Placental epithelial cell (primary cell): ENCODE measurements around the gene STARD8. TPM values are rescaled to one million over a fixed set of nuclear protein-coding genes. Genes with fewer than 3 reads are reported as not detected.

Experiments
- small RNA-seq: library from RNA; depleted of rRNA; stranded (forward); fragments of <200 nt; gene quantifications from one replicate; pipeline ENCODE3, GENCODE V24; 2012
- total RNA-seq: library from RNA; depleted of rRNA; stranded (reverse); fragments of >200 nt; gene quantifications from 2 replicates; pipeline ENCODE4 v1.2.3, GENCODE V29; 2012

The STARD8 gene, protein sequence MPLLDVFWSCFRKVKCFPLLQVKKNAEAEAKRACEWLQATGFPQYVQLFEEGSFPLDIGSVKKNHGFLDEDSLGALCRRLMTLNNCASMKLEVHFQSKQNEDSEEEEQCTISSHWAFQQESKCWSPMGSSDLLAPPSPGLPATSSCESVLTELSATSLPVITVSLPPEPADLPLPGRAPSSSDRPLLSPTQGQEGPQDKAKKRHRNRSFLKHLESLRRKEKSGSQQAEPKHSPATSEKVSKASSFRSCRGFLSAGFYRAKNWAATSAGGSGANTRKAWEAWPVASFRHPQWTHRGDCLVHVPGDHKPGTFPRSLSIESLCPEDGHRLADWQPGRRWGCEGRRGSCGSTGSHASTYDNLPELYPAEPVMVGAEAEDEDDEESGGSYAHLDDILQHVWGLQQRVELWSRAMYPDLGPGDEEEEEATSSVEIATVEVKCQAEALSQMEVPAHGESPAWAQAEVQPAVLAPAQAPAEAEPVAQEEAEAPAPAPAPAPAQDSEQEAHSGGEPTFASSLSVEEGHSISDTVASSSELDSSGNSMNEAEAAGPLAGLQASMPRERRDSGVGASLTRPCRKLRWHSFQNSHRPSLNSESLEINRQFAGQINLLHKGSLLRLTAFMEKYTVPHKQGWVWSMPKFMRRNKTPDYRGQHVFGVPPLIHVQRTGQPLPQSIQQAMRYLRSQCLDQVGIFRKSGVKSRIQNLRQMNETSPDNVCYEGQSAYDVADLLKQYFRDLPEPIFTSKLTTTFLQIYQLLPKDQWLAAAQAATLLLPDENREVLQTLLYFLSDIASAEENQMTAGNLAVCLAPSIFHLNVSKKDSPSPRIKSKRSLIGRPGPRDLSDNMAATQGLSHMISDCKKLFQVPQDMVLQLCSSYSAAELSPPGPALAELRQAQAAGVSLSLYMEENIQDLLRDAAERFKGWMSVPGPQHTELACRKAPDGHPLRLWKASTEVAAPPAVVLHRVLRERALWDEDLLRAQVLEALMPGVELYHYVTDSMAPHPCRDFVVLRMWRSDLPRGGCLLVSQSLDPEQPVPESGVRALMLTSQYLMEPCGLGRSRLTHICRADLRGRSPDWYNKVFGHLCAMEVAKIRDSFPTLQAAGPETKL
- 0.11 and 0.39 TPM in 2 replicates for total RNA-seq

DNA sequence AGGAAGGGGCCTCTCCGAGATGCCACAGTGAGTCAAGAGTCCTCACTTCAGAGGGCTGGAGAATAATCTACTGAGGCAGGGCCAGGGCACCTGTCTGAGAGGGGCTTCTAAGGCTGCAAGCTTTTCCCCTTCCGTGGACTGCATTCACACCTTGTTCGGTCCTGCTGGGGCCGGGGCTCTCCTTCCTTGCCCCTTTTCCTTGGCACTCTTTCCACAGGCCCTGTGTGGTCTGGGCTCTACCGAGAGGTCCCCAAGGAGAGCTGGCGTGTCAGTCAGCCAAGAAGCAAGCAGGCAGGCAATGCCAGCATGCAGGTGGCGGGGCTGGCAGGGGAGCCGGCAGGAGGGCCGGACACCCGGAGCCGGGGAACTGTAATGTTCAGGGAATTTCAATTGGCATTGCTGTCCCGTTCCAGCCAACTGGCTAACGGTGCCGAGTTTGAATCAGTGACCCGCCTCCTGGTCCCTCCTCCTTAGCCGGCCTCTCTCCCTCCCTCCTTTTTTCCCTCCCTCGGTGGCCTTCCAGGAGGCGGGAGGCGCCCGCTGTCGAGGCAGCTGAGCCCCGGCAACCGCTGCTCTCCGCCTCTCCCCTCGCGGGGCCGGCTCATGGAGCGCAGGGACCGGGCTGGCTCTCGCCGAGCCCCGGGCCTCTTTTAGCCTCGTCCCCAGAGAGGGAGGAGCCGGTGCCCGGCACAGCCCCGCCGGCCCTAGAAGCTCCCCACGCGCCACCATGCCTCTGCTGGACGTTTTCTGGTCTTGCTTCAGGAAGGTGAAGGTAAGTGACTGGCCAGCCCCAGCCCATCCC, at the start of gene STARD8:
Gene STARD8 (plus strand): TSS at position 511 of the 802 bp plus-strand sequence. CDS start 217 bp downstream, at position 728.

Small RNAs within 50 kb of the gene (small RNA-seq; reads per million reads assigned to genes)
- not detected for gene COX6CP12

Other genes with a start within 250 kb of the STARD8 start
- gene OPHN1, start 214.2 kb upstream of the STARD8 start, total RNA-seq: 10.1 and 18.5 TPM in 2 replicates
- 13.3 and 22.0 TPM in 2 replicates for gene YIPF6, start 148.6 kb upstream of the STARD8 start, total RNA-seq
- 25.1 and 47.0 TPM in 2 replicates for gene EFNB1, start 181.4 kb downstream of the STARD8 start, total RNA-seq